ENCODE data around the gene OSBPL6.

OSBPL6 gene

GRCh38 chr2:178363252-178363651 is 168.9 kb downstream of the OSBPL6 start:
- Histone ChIP-seq H3K4me1 (no peaks in the 10 kb centered on the region), H3K27ac (no peak overlapping the region), H3K9me3 (ENCODE audit: control insufficient read depth, low read length) (no peaks in the 10 kb centered on the region), H3K27me3 (ENCODE audit: control insufficient read depth, insufficient read depth, low read length) (no peaks in the 10 kb centered on the region), H3K9ac (no peak overlapping the region), H3K79me2 (no peaks in the 10 kb centered on the region), H2AFZ (no peak overlapping the region), H3K4me3 (ENCODE audit: low read depth, low read length) (no peak overlapping the region), H3K36me3 (ENCODE audit: control insufficient read depth, insufficient read depth, low read length) (no peaks in the 10 kb centered on the region), H3K4me2 (ENCODE audit: low read length) (no peak overlapping the region)
- TF ChIP-seq CTCF (IDR thresholded peaks at IDR 0.05): no peak

- H3K79me2 ChIP-seq: no peaks in the 10 kb centered on the region
- H3K36me3 ChIP-seq (ENCODE audit: control insufficient read depth, insufficient read depth, low read length): no peaks in the 10 kb centered on the region
- no peak overlapping the region for H3K9ac ChIP-seq
- no peaks in the 10 kb centered on the region for H3K27me3 ChIP-seq (ENCODE audit: control insufficient read depth, insufficient read depth, low read length)
- H3K27ac ChIP-seq: no peak overlapping the region
- H3K9me3 ChIP-seq (ENCODE audit: control insufficient read depth, low read length): no peaks in the 10 kb centered on the region
- H3K4me3 ChIP-seq (ENCODE audit: low read depth, low read length): no peak overlapping the region
- H2AFZ ChIP-seq: no peak overlapping the region
- no peak for TF ChIP-seq CTCF (IDR thresholded peaks at IDR 0.05)
- H3K4me1 ChIP-seq: no peaks in the 10 kb centered on the region
- no peak overlapping the region for H3K4me2 ChIP-seq (ENCODE audit: low read length)
Measured at GRCh38 chr2:178365116-178365515, 170.8 kb downstream of the OSBPL6 start.

- Histone ChIP-seq H3K27me3 (ENCODE audit: control insufficient read depth, insufficient read depth, low read length) (no peaks in the 10 kb centered on the region), H3K9me3 (ENCODE audit: control insufficient read depth, low read length) (no peaks in the 10 kb centered on the region)
- no peak for TF ChIP-seq CTCF (IDR thresholded peaks at IDR 0.05)
Measured at GRCh38 chr2:178366412-178366811, 172.1 kb downstream of the OSBPL6 start.

GRCh38 chr2:178367344-178367743 is 173.0 kb downstream of the OSBPL6 start:
- no peak for TF ChIP-seq CTCF (IDR thresholded peaks at IDR 0.05)
- no peaks in the 10 kb centered on the region for H3K9me3 ChIP-seq (ENCODE audit: control insufficient read depth, low read length)
- H3K27ac ChIP-seq: no peak overlapping the region
- no peak overlapping the region for H3K4me2 ChIP-seq (ENCODE audit: low read length)
- no peaks in the 10 kb centered on the region for H3K27me3 ChIP-seq (ENCODE audit: control insufficient read depth, insufficient read depth, low read length)
- no peak overlapping the region for H3K4me3 ChIP-seq (ENCODE audit: low read depth, low read length)
- H3K36me3 ChIP-seq (ENCODE audit: control insufficient read depth, insufficient read depth, low read length): no peaks in the 10 kb centered on the region
- H3K79me2 ChIP-seq: no peaks in the 10 kb centered on the region
- no peak overlapping the region for H2AFZ ChIP-seq
- no peak overlapping the region for H3K9ac ChIP-seq
- no peaks in the 10 kb centered on the region for H3K4me1 ChIP-seq

More at GRCh38 chr2:178366412-178366811, 172.1 kb downstream of the OSBPL6 start:
- Histone ChIP-seq H3K4me2 (ENCODE audit: low read length) (no peak overlapping the region), H3K4me1 (no peaks in the 10 kb centered on the region), H3K27ac (no peak overlapping the region), H3K36me3 (ENCODE audit: control insufficient read depth, insufficient read depth, low read length) (no peaks in the 10 kb centered on the region), H3K4me3 (ENCODE audit: low read depth, low read length) (no peak overlapping the region), H2AFZ (no peak overlapping the region), H3K9ac (no peak overlapping the region), H3K79me2 (no peaks in the 10 kb centered on the region)

GRCh38 chr2:178374865-178375264 is 180.6 kb downstream of the OSBPL6 start:
- Histone ChIP-seq H3K79me2 (no peaks in the 10 kb centered on the region), H3K4me2 (ENCODE audit: low read length) (no peak overlapping the region), H3K27me3 (ENCODE audit: control insufficient read depth, insufficient read depth, low read length) (no peaks in the 10 kb centered on the region), H3K9me3 (ENCODE audit: control insufficient read depth, low read length) (no peaks in the 10 kb centered on the region), H3K9ac (no peak overlapping the region), H3K4me3 (ENCODE audit: low read depth, low read length) (no peak overlapping the region), H3K36me3 (ENCODE audit: control insufficient read depth, insufficient read depth, low read length) (no peaks in the 10 kb centered on the region), H2AFZ (no peak overlapping the region), H3K4me1 (no peaks in the 10 kb centered on the region), H3K27ac (no peak overlapping the region)
- no peak for TF ChIP-seq CTCF (IDR thresholded peaks at IDR 0.05)

Measured in parathyroid adenoma (tissue), 2 donors.